WTC11 (cell line): ENCODE data around the gene CRACR2B. TPM values are rescaled to one million over a fixed set of nuclear protein-coding genes. Genes with fewer than 3 reads are reported as not detected.

Experiments
- ATAC-seq: fragments of 200-7000 bp; cut with Tn5 transposase; 2 replicates; pipeline ENCODE4 v1.10.0; 2021; ENCODE audit warnings: mild to moderate bottlenecking, moderate library complexity
- CTCF ChIA-PET: fragments of 300-600 bp; sonication (Branson Sonifier 250); formaldehyde crosslinking; loops from one replicate; lab custom pipeline; 2021; ENCODE audit warnings: antibody characterized with exemption; lab: Charles Lee
- POLR2A ChIA-PET: fragments of 350-600 bp; sonication (Branson Sonifier 250); formaldehyde crosslinking; loops from one replicate; lab custom pipeline; 2021; ENCODE audit warnings: antibody characterized with exemption; lab: Charles Lee
- DNase-seq: peaks from one replicate; pipeline ENCODE4 v3.0.0; 2021; ENCODE audit warnings: low spot score
- H3K27ac Mint-ChIP-seq: 2 replicates; pipeline ENCODE4 v1.8.0; 2021; ENCODE audit warnings: mixed read lengths
- H3K27me3 Mint-ChIP-seq: 2 replicates; pipeline ENCODE4 v1.8.0; 2021; ENCODE audit warnings: low read depth, mild to moderate bottlenecking, moderate library complexity, mixed read lengths
- H3K36me3 Mint-ChIP-seq: 2 replicates; pipeline ENCODE4 v1.8.0; 2021; ENCODE audit warnings: mixed read lengths
- H3K4me1 Mint-ChIP-seq: 2 replicates; pipeline ENCODE4 v1.8.0; 2022; ENCODE audit warnings: mixed read lengths
- H3K4me3 Mint-ChIP-seq: 2 replicates; pipeline ENCODE4 v1.8.0; 2021; ENCODE audit warnings: mild to moderate bottlenecking, moderate library complexity, mixed read lengths
- H3K9me3 Mint-ChIP-seq: 2 replicates; pipeline ENCODE4 v1.8.0; 2021; ENCODE audit warnings: mixed read lengths
- AFF4 ChIP-seq: sonication (generic); formaldehyde crosslinking; IDR thresholded peaks from 2 replicates; pipeline ENCODE4 v1.8.1; 2023; ENCODE audit warnings: mild to moderate bottlenecking, missing genetic modification reagents, borderline replicate concordance
- ATF1 ChIP-seq: sonication (generic); formaldehyde crosslinking; IDR thresholded peaks from 2 replicates; pipeline ENCODE4 v1.8.1; 2023; ENCODE audit warnings: mild to moderate bottlenecking, moderate library complexity, missing genetic modification reagents
- ATF6 ChIP-seq: sonication (generic); formaldehyde crosslinking; IDR thresholded peaks from 2 replicates; pipeline ENCODE4 v1.8.1; 2023; ENCODE audit warnings: mild to moderate bottlenecking, missing genetic modification reagents
- E2F1 ChIP-seq: sonication (generic); formaldehyde crosslinking; IDR thresholded peaks from 2 replicates; pipeline ENCODE4 v1.8.0; 2022; ENCODE audit warnings: mild to moderate bottlenecking, missing genetic modification reagents
- EMX1 ChIP-seq: fragments of 250-450 bp; sonication (Bioruptor Pico); IDR thresholded peaks from 2 replicates; pipeline ENCODE4 v1.8.0; 2021; ENCODE audit warnings: mild to moderate bottlenecking
- FOXK1 ChIP-seq: sonication (generic); formaldehyde crosslinking; IDR thresholded peaks from 2 replicates; pipeline ENCODE4 v1.8.0; 2022; ENCODE audit warnings: mild to moderate bottlenecking, moderate library complexity, missing genetic modification reagents
- GRHL2 ChIP-seq: fragments of 250-450 bp; sonication (Bioruptor Pico); IDR thresholded peaks from 2 replicates; pipeline ENCODE4 v1.8.0; 2022; ENCODE audit warnings: mild to moderate bottlenecking, moderate library complexity; ENCODE audit not compliant: insufficient replicate concordance, severe bottlenecking
- GTF2I ChIP-seq: fragments of 250-450 bp; sonication (Bioruptor Pico); conservative IDR thresholded peaks from 2 replicates; pipeline ENCODE4 v1.4.0; 2021; ENCODE audit warnings: mild to moderate bottlenecking
- HMGA2 ChIP-seq: fragments of 250-450 bp; sonication (Bioruptor Pico); IDR thresholded peaks from 2 replicates; pipeline ENCODE4 v1.4.0; 2021; ENCODE audit warnings: mild to moderate bottlenecking, moderate library complexity
- IRF2 ChIP-seq: sonication (generic); formaldehyde crosslinking; IDR thresholded peaks from 2 replicates; pipeline ENCODE4 v1.8.0; 2022; ENCODE audit warnings: low read depth, missing genetic modification reagents, borderline replicate concordance
- JAZF1 ChIP-seq: fragments of 250-450 bp; sonication (Bioruptor Pico); IDR thresholded peaks from 2 replicates; pipeline ENCODE4 v1.9.0; 2021; ENCODE audit warnings: moderate library complexity, mild to moderate bottlenecking, inconsistent platforms
- NR1H2 ChIP-seq: sonication (generic); formaldehyde crosslinking; IDR thresholded peaks from 2 replicates; pipeline ENCODE4 v1.9.0; 2021; ENCODE audit warnings: mild to moderate bottlenecking, moderate library complexity, missing genetic modification reagents
- NR2C2 ChIP-seq: sonication (generic); formaldehyde crosslinking; IDR thresholded peaks from 2 replicates; pipeline ENCODE4 v1.8.0; 2022; ENCODE audit warnings: mild to moderate bottlenecking, missing genetic modification reagents
- NR3C1 ChIP-seq: sonication (generic); formaldehyde crosslinking; conservative IDR thresholded peaks from 2 replicates; pipeline ENCODE4 v1.8.1; 2023; ENCODE audit warnings: low read depth, mild to moderate bottlenecking, missing genetic modification reagents
- RORB ChIP-seq: fragments of 250-450 bp; sonication (Bioruptor Pico); IDR thresholded peaks from 2 replicates; pipeline ENCODE4 v1.9.0; 2021; ENCODE audit warnings: mild to moderate bottlenecking
- SMAD3 ChIP-seq: sonication (generic); formaldehyde crosslinking; IDR thresholded peaks from 2 replicates; pipeline ENCODE4 v1.8.0; 2022; ENCODE audit warnings: missing genetic modification reagents, mild to moderate bottlenecking, borderline replicate concordance
- SMAD4 ChIP-seq: sonication (generic); formaldehyde crosslinking; IDR thresholded peaks from 2 replicates; pipeline ENCODE4 v1.8.0; 2022; ENCODE audit warnings: mild to moderate bottlenecking, missing genetic modification reagents
- SOX15 ChIP-seq: fragments of 250-450 bp; sonication (Bioruptor Pico); IDR thresholded peaks from 2 replicates; pipeline ENCODE4 v1.9.0; 2021; ENCODE audit warnings: mild to moderate bottlenecking
- TCF7 ChIP-seq: sonication (generic); formaldehyde crosslinking; IDR thresholded peaks from 2 replicates; pipeline ENCODE4 v1.8.0; 2022; ENCODE audit warnings: mild to moderate bottlenecking, low read depth, missing genetic modification reagents, moderate library complexity
- TEAD4 ChIP-seq: sonication (generic); formaldehyde crosslinking; IDR thresholded peaks from 2 replicates; pipeline ENCODE4 v1.8.0; 2022; ENCODE audit warnings: mild to moderate bottlenecking, missing genetic modification reagents
- ZBTB21 ChIP-seq: sonication (generic); formaldehyde crosslinking; IDR thresholded peaks from 2 replicates; pipeline ENCODE4 v1.8.1; 2023; ENCODE audit warnings: mild to moderate bottlenecking, missing genetic modification reagents, borderline replicate concordance
- ZBTB43 ChIP-seq: sonication (generic); formaldehyde crosslinking; IDR thresholded peaks from 2 replicates; pipeline ENCODE4 v1.8.1; 2023; ENCODE audit warnings: mild to moderate bottlenecking, missing genetic modification reagents
- ZNF219 ChIP-seq: sonication (generic); formaldehyde crosslinking; IDR thresholded peaks from 2 replicates; pipeline ENCODE4 v1.8.0; 2023; ENCODE audit warnings: missing genetic modification reagents, mild to moderate bottlenecking, borderline replicate concordance
- ZNF232 ChIP-seq: sonication (generic); formaldehyde crosslinking; IDR thresholded peaks from 2 replicates; pipeline ENCODE4 v1.8.0; 2022; ENCODE audit warnings: mild to moderate bottlenecking, missing genetic modification reagents
- ZNF317 ChIP-seq: sonication (generic); formaldehyde crosslinking; IDR thresholded peaks from 2 replicates; pipeline ENCODE4 v1.8.1; 2023; ENCODE audit warnings: low read depth, mild to moderate bottlenecking, moderate library complexity, missing genetic modification reagents, borderline replicate concordance
- ZNF423 ChIP-seq: fragments of 250-450 bp; sonication (Bioruptor Pico); IDR thresholded peaks from 2 replicates; pipeline ENCODE4 v2.1.2; 2022; ENCODE audit warnings: mild to moderate bottlenecking, moderate library complexity
- total RNA-seq: library from RNA; stranded (reverse); gene quantifications from 3 replicates; pipeline ENCODE4 v1.2.3, GENCODE V29; 2021

Gene CRACR2B
- total RNA-seq, 1 experiment from 2014 or later, result 46.5 TPM

GRCh38 chr11:792535-792821 is 35.2 kb upstream of the CRACR2B start:
- Mint-ChIP-seq H3K36me3 (no peaks in the 10 kb centered on the region), H3K4me1 (peaks cover 22% of the 10 kb centered on the region), H3K27me3 (no peaks in the 10 kb centered on the region), H3K27ac (no peak overlapping the region), H3K4me3 (no peak overlapping the region), H3K9me3 (no peaks in the 10 kb centered on the region)
- CTCF ChIA-PET, result no interaction called here
- ATAC-seq, result no peak
- DNase-seq, result no peak
- TF ChIP-seq SMAD4 (CRISPR knock-in tag) (no peak), HMGA2 (CRISPR knock-in tag) (no peak), ATF6 (no peak), AFF4 (CRISPR knock-in tag) (no peak), GTF2I (CRISPR knock-in tag) (no peak), EMX1 (no peak), NR3C1 (CRISPR knock-in tag) (no peak), NR2C2 (CRISPR knock-in tag) (no peak), SOX15 (no peak), JAZF1 (CRISPR knock-in tag) (no peak), E2F1 (CRISPR knock-in tag) (no peak), IRF2 (no peak), ZBTB21 (CRISPR knock-in tag) (no peak), NR1H2 (CRISPR knock-in tag) (no peak), ZBTB43 (no peak), ZNF219 (CRISPR knock-in tag) (no peak), GRHL2 (CRISPR knock-in tag) (no peak), ZNF232 (CRISPR knock-in tag) (no peak)
- POLR2A ChIA-PET, result interaction anchor here (1.0 to 1.6 kb wide), 2 partner anchors 9 to 27 kb away, joined by 3 to 5 read pairs; partner anchors contain the start of gene PNPLA2

- CTCF ChIA-PET, result no interaction called here
- H3K9me3 Mint-ChIP-seq, result no peaks in the 10 kb centered on the region
- no peak overlapping the region for H3K27ac Mint-ChIP-seq
- TF ChIP-seq SMAD3 (no peak), FOXK1 (CRISPR knock-in tag) (no peak), SMAD4 (CRISPR knock-in tag) (no peak), HMGA2 (CRISPR knock-in tag) (no peak), RORB (CRISPR knock-in tag) (no peak), TCF7 (no peak), TEAD4 (CRISPR knock-in tag) (no peak), EMX1 (no peak), ZNF423 (CRISPR knock-in tag) (no peak), ZNF317 (CRISPR knock-in tag) (no peak), ATF1 (CRISPR knock-in tag) (no peak), AFF4 (CRISPR knock-in tag) (no peak)
Observed at GRCh38 chr11:792873-793272, 34.8 kb upstream of the CRACR2B start.

More at GRCh38 chr11:792873-793272, 34.8 kb upstream of the CRACR2B start:
- Mint-ChIP-seq H3K27me3 (no peaks in the 10 kb centered on the region), H3K4me3 (no peak overlapping the region), H3K36me3 (no peaks in the 10 kb centered on the region), H3K4me1 (peaks cover 22% of the 10 kb centered on the region)
- no peak for ATAC-seq
- DNase-seq, result no peak
- POLR2A ChIA-PET, result interaction anchor here (1.0 to 1.6 kb wide), 2 partner anchors 10 to 26 kb away, joined by 3 to 5 read pairs; partner anchors contain the start of gene PNPLA2
